AG08395 (cell line): Measurements from ENCODE around the gene ANTXRL.
"Not testable (repeated sequence)": the region's sequence is repeated elsewhere in the genome, so short reads cannot be mapped to it uniquely, and the experiment has no call there.

Experiments used
- DNase-seq: peaks from one replicate; pipeline ENCODE4 v3.0.0; 2012; ENCODE audit warnings: mixed read lengths, low spot score

Gene ANTXRL

GRCh38 chr10:46365484-46365883 lies 78.7 kb downstream of the ANTXRL start:
- DNase-seq = not testable (repeated sequence)

GRCh38 chr10:46367209-46367608 lies 80.4 kb downstream of the ANTXRL start:
- not testable (repeated sequence) for DNase-seq

- not testable (repeated sequence) for DNase-seq
Observed at GRCh38 chr10:46367666-46368240, 81.0 kb downstream of the ANTXRL start.

- not testable (repeated sequence) for DNase-seq
Observed at GRCh38 chr10:46368956-46369355, 82.2 kb downstream of the ANTXRL start.

GRCh38 chr10:46374410-46374809 lies 87.6 kb downstream of the ANTXRL start:
- not testable (repeated sequence) for DNase-seq

GRCh38 chr10:46375406-46375805 lies 88.6 kb downstream of the ANTXRL start, which contains the start of gene ANXA8L1:
Gene ANXA8L1 (plus strand): TSS chr10:46375776. CDS start chr10:46375852, 76 bp downstream.
- not testable (repeated sequence) for DNase-seq

GRCh38 chr10:46377022-46377421 lies 90.2 kb downstream of the ANTXRL start:
- DNase-seq = not testable (repeated sequence)

GRCh38 chr10:46377651-46378050 lies 90.9 kb downstream of the ANTXRL start:
- DNase-seq = not testable (repeated sequence)

- DNase-seq = not testable (repeated sequence)
Observed at GRCh38 chr10:46378108-46378507, 91.3 kb downstream of the ANTXRL start.

- not testable (repeated sequence) for DNase-seq
Observed at GRCh38 chr10:46379233-46379848, 92.5 kb downstream of the ANTXRL start.
